ENCODE measurements around the gene STAB2.

DNA sequence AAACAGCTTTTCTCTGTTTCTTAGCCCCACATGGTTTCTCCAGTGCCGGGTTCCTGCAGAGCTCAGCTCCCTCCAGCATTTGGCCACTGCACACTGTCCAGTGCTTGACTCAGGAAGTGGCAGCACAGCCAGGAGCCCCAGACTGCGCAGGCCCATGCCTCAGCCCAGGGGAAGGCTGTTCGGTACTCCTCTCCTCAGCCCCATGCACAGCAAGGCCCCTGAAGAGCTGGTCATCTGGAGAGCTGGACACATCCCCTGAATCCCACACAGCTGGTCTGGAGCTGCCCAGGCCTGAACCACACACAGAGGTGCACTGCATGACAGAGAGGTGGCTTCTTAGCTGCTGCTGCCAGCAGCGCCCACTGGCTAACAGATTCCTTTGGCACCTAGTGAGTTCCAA lies 48.3 kb downstream of the STAB2 start:
- TF ChIP-seq, protein P1, sequence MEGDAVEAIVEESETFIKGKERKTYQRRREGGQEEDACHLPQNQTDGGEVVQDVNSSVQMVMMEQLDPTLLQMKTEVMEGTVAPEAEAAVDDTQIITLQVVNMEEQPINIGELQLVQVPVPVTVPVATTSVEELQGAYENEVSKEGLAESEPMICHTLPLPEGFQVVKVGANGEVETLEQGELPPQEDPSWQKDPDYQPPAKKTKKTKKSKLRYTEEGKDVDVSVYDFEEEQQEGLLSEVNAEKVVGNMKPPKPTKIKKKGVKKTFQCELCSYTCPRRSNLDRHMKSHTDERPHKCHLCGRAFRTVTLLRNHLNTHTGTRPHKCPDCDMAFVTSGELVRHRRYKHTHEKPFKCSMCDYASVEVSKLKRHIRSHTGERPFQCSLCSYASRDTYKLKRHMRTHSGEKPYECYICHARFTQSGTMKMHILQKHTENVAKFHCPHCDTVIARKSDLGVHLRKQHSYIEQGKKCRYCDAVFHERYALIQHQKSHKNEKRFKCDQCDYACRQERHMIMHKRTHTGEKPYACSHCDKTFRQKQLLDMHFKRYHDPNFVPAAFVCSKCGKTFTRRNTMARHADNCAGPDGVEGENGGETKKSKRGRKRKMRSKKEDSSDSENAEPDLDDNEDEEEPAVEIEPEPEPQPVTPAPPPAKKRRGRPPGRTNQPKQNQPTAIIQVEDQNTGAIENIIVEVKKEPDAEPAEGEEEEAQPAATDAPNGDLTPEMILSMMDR (IDR thresholded peaks at IDR 0.05): no peak
- TF ChIP-seq POLR2A (IDR thresholded peaks at IDR 0.05): no peak

Data from heart left ventricle (tissue), 13 donors.